Endothelial cell (in vitro differentiated cells): Measurements from ENCODE around the gene PLEKHM1. TPM values are rescaled to one million over a fixed set of nuclear protein-coding genes. Genes with fewer than 3 reads are reported as not detected.
A peak's percentile ranks its signal among the peaks of the same experiment; 100 is the strongest.
"Not testable (repeated sequence)": the region's sequence is repeated elsewhere in the genome, so short reads cannot be mapped to it uniquely, and the experiment has no call there.

ENCODE experiments used
- DNase-seq: peaks from one replicate; pipeline ENCODE4 v3.0.0; 2021; ENCODE audit warnings: low spot score
- H3K27ac Mint-ChIP-seq: one replicate; pipeline ENCODE4 v1.8.0; 2021; ENCODE audit warnings: mixed read lengths, inconsistent platforms; ENCODE audit not compliant: unreplicated experiment
- H3K27me3 Mint-ChIP-seq: one replicate; pipeline ENCODE4 v1.8.0; 2021; ENCODE audit warnings: mild to moderate bottlenecking, moderate library complexity, mixed read lengths, inconsistent platforms; ENCODE audit not compliant: unreplicated experiment
- H3K36me3 Mint-ChIP-seq: one replicate; pipeline ENCODE4 v1.8.0; 2021; ENCODE audit warnings: mild to moderate bottlenecking, low read depth, mixed read lengths, inconsistent platforms; ENCODE audit not compliant: unreplicated experiment
- H3K4me1 Mint-ChIP-seq: one replicate; pipeline ENCODE4 v1.8.0; 2021; ENCODE audit warnings: mild to moderate bottlenecking, mixed read lengths, inconsistent platforms; ENCODE audit not compliant: unreplicated experiment
- H3K4me3 Mint-ChIP-seq: one replicate; pipeline ENCODE4 v1.8.0; 2021; ENCODE audit warnings: mild to moderate bottlenecking, mixed read lengths, inconsistent platforms; ENCODE audit not compliant: unreplicated experiment
- H3K9me3 Mint-ChIP-seq: one replicate; pipeline ENCODE4 v1.8.0; 2021; ENCODE audit warnings: mixed read lengths, inconsistent platforms; ENCODE audit not compliant: unreplicated experiment
- total RNA-seq: library from RNA; stranded (reverse); fragmentation: NEBNext Ultra II Directional; extraction: Animal tissue kit (Norgen Biotek cat#: 25700); gene quantifications from one replicate; pipeline ENCODE4 v1.2.1, GENCODE V29; 2021; ENCODE audit not compliant: unreplicated experiment
- TF ChIP-seq, protein P1 (sequence below): fragments of 200-600 bp; sonication (generic); IDR thresholded peaks from one replicate; pipeline ENCODE4 v1.5.0; 2021; ENCODE audit warnings: antibody characterized with exemption; ENCODE audit not compliant: unreplicated experiment

PLEKHM1 gene
- total RNA-seq, 1 donor from 2014 or later, result 46.6 TPM

DNA sequence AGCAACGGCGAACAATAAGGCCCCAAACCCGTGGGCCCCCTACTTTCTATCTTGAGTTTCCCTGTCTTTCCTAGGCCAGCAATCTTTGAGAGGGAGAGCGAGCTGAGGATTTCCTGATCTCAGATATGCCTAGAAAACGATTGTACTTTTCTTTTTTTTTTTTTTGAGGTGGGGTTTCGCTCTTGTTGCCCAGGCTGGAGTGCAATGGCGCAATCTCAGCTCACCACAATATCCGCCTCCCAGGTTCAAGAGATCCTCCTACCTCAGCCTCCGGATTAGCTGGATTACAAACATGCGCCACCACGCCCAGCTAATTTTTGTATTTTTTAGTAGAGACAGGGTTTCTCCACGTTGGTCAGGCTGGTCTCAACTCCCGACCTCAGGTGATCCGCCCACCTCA lies 42.9 kb downstream of the PLEKHM1 start:
- Mint-ChIP-seq H3K36me3 (peaks cover 11% of the 10 kb centered on the region), H3K27ac (peak overlapping the region; percentile 72), H3K4me1 (peaks cover 26% of the 10 kb centered on the region)
- H3K4me3 Mint-ChIP-seq, H3K9me3 Mint-ChIP-seq, H3K27me3 Mint-ChIP-seq, DNase-seq: not testable (repeated sequence)

DNA sequence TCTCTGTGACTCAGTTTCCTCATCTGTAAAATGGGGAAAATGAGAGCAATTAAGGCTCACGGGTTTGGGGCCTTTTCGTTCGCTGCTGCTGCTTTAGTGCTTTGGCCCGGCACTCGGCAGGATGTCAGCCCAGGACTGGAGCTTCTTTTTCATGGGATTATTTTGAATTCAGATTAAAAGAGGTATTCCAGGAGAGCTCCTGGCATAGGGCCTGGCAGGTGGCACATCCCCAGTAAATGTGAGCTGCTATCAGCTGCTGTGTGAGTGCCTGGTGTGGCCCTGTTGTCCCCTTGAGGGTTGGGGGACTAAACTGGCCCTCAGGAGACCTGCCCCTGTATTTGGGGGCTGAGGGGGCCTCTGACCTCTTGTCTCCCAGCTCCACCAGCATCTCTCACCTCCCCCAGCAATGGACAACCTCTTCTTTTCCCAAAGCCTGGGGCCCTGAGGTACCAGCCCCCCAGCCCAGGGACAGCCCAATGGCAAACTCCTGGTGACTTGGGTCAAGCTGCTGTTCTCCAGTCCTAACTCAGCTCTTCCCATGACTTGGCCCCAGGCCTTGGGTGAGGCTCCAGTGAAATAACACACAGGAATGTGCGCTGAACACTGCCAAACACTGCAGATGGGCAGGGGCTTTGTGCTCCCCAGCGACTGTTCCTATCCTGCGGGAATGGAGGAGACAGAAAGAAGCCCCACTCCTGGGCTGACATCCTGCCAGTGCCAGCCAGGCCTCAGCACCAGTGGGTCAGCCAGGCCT lies 43.5 kb downstream of the PLEKHM1 start:
- H3K27ac Mint-ChIP-seq, result peak overlapping the region; percentile 72
- peaks cover 26% of the 10 kb centered on the region for H3K4me1 Mint-ChIP-seq
- peak overlapping the region; percentile 51 for H3K4me3 Mint-ChIP-seq

DNA sequence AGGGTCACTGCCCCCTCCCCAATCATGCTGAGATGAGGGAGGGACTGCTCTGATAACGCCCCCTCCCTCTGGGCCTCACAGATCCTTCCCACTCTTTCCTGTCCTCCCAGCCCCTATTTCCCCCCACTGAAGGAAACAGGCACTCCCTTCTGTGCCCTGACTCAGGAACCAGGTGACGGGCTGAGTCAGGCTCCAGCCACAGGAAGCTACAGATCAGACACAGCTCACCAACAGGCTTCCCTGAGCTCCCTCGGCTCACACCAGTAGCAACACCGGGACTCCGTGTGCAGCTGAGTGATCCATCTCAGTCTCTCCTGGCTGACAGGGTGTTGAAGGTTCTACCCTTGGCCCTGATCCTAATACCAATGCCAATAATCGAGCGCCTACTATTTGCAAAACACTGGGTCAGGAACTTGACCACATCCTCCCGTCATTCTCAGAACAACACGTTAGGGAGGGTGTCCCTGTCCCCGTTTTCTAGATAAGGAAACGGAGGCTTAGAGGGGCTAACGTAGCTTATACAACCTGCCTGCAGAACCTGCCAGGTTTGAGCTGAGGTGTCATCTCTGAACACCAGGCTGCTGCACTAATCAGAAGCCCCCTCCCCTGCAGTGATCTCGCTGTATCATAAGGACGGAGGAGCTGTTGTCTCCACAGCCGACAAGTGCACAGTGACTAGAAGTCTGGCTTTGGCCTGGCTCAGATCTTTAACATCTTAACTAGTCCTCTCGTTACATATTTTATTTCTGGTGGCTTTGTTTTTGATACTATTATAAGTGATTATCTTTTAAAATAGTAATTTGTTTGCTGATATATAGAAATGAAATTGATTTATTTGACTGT lies 44.4 kb downstream of the PLEKHM1 start:
- H3K4me3 Mint-ChIP-seq, H3K27me3 Mint-ChIP-seq, DNase-seq, H3K9me3 Mint-ChIP-seq: not testable (repeated sequence)
- peak overlapping the region; percentile 92 for H3K27ac Mint-ChIP-seq
- H3K36me3 Mint-ChIP-seq, result peaks cover 11% of the 10 kb centered on the region
- H3K4me1 Mint-ChIP-seq, result peaks cover 26% of the 10 kb centered on the region

More for the DNA sequence above, 43.5 kb downstream of the PLEKHM1 start:
- H3K36me3 Mint-ChIP-seq, result peaks cover 11% of the 10 kb centered on the region
- H3K9me3 Mint-ChIP-seq, DNase-seq, H3K27me3 Mint-ChIP-seq: not testable (repeated sequence)

DNA sequence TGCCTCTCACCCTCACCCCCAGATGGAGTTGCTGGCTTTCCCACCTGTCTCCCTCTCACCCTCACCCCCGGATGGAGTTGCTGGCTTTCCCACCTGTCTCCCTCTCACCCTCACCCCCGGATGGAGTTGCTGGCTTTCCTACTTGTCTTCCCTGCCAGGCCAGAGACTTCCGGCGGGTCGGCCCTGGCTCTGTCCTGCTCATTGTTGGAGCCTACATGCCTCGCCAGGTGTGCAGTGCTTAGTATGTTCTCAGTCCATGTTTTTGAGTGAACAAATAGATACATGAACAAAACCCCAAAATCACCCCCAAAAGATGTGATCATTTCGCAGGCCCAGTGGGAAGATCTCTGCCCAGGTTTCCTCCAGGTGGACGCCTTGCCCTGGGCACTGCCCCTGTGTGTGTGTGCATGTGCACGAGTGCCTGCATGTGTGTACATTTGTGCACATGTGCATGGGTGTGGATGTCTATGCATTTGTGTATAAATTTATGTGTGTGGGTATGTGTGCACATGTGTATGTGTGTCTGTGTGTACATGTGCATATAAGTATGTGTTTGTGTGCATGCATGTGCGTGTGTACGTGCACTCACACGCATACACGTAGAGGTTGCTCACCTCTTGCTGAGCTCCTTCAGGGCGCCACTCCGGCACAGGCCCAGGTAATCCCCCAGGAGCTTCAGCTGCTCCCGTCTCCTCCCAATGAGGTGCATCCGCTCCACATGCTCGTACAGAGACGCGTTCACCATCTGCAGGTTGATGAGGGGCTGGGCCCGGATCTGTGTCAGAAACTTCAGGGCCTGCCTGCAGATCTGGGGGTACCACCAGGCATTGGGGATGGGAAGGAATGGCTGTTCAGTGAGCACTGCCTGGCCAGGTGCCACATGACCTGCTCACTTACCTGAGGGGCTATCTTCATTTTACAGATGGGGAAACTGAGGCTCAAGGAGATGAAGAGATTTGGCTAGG lies 45.4 kb downstream of the PLEKHM1 start:
- Mint-ChIP-seq H3K4me1 (peaks cover 29% of the 10 kb centered on the region), H3K27ac (peak overlapping the region; percentile 79), H3K4me3 (peak overlapping the region; percentile 69)
- DNase-seq, H3K9me3 Mint-ChIP-seq, H3K36me3 Mint-ChIP-seq, H3K27me3 Mint-ChIP-seq: not testable (repeated sequence)

DNA sequence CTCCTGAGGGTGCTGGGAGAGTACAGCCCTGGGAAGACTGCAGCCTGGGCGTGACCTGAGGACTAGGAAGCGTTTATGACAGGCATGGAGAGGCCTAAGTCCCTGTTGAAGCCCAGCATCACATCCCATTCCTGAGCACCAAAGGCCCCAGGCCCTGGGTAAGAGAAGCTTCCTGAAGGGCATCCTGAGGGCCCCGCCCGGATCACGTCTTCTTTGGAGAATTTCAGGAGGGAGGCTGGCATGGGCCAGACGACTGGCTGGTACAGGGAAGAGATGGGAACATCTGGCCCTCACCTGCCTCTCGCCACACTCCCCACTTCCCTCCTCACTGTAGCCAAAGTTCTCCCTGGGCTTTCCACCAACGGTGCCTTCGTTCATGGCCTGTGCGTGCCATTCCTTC lies 46.2 kb downstream of the PLEKHM1 start:
- H3K27ac Mint-ChIP-seq, DNase-seq, H3K36me3 Mint-ChIP-seq, H3K27me3 Mint-ChIP-seq, H3K4me3 Mint-ChIP-seq, H3K9me3 Mint-ChIP-seq: not testable (repeated sequence)
- H3K4me1 Mint-ChIP-seq, result peaks cover 33% of the 10 kb centered on the region

DNA sequence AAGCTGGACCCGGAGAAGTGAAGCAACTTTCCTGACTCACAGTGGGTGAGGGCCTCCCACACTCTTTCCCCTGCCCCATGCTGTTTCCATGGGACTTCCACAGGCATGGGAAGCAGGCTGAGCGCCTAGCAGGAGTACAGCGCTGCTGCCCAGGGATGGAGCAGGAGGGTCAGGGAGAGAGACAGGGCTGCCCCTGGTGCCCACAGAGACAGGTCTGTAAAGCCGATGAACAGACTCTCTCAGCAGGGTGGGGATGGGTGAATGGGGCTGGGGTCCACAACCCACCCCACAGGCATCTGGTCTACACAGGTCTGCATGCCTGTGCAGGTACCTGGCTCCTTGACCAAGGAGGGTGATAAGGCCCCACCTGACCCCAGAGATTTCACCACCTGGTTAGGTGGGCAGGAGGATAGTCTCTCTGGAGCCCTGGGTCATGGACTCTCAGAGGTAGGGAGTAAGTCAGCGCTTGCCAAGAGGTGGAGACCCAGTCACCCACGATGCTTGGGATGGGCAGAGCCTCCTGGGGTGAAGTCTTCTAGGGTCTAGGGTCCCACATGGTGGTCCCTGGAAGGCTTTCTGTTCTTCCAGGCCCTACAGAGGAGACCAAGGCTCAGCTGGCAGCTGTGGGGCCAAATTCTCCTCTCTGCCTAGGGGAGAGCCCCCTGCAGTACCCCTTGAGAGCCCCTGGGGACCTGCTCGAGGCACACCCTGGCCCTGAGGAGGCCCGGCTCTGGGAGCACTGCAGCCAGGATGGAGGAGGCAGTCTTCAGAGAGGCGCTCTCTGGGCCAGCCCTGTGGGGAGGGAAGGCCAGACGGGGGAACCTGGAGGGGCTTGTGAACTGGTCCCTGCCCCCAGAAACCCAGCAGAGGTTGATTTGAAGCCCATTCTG lies 46.9 kb downstream of the PLEKHM1 start:
- H3K4me1 Mint-ChIP-seq, result peaks cover 33% of the 10 kb centered on the region
- H3K9me3 Mint-ChIP-seq, H3K36me3 Mint-ChIP-seq, DNase-seq, H3K4me3 Mint-ChIP-seq, H3K27ac Mint-ChIP-seq, H3K27me3 Mint-ChIP-seq: not testable (repeated sequence)

DNA sequence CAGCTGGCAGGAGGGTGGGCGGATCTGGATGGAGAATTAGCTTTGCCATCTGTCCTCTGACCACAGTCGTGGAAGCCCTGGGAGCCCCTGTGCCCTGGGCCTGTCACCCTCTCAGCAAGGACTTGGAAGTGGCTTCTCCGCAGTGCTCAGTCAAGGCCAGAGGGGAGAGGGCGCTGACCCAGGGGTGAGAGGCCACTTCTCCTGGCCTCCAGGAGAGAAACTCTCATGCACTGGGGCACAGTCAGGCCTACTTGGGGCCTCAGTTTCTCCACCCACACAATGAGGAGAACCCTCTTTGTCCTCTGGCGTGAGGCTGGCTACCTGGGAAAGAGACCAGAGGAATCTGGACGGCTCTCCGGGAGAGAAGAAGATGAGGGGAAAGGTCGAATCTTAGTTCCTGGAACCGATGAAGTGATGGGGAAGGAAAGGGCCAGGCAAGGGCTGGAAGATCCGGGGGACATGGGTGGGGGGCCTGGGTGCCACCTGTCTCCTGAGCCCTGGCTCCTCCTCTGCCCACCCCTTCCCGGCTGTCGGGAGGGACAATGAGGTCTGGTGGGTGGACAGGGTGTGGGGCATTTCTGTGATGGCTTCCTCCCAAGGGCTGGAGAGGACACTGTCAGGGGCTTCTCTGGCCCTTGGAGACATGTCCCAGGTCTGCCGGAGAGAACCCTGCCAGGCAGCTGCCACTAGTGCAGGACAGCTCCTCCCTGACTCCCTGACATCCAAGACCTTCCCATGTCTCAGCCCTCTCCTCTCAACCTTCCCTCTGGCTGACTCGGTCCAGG lies 48.8 kb downstream of the PLEKHM1 start:
- peaks cover 9% of the 10 kb centered on the region for H3K27me3 Mint-ChIP-seq
- H3K9me3 Mint-ChIP-seq, result no peaks in the 10 kb centered on the region
- no peak for DNase-seq
- H3K4me3 Mint-ChIP-seq, result no peak overlapping the region
- H3K27ac Mint-ChIP-seq, result no peak overlapping the region
- TF ChIP-seq, protein P1, sequence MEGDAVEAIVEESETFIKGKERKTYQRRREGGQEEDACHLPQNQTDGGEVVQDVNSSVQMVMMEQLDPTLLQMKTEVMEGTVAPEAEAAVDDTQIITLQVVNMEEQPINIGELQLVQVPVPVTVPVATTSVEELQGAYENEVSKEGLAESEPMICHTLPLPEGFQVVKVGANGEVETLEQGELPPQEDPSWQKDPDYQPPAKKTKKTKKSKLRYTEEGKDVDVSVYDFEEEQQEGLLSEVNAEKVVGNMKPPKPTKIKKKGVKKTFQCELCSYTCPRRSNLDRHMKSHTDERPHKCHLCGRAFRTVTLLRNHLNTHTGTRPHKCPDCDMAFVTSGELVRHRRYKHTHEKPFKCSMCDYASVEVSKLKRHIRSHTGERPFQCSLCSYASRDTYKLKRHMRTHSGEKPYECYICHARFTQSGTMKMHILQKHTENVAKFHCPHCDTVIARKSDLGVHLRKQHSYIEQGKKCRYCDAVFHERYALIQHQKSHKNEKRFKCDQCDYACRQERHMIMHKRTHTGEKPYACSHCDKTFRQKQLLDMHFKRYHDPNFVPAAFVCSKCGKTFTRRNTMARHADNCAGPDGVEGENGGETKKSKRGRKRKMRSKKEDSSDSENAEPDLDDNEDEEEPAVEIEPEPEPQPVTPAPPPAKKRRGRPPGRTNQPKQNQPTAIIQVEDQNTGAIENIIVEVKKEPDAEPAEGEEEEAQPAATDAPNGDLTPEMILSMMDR, result no peak
- H3K4me1 Mint-ChIP-seq, result peaks cover 24% of the 10 kb centered on the region
- H3K36me3 Mint-ChIP-seq, result peaks cover 8% of the 10 kb centered on the region

DNA sequence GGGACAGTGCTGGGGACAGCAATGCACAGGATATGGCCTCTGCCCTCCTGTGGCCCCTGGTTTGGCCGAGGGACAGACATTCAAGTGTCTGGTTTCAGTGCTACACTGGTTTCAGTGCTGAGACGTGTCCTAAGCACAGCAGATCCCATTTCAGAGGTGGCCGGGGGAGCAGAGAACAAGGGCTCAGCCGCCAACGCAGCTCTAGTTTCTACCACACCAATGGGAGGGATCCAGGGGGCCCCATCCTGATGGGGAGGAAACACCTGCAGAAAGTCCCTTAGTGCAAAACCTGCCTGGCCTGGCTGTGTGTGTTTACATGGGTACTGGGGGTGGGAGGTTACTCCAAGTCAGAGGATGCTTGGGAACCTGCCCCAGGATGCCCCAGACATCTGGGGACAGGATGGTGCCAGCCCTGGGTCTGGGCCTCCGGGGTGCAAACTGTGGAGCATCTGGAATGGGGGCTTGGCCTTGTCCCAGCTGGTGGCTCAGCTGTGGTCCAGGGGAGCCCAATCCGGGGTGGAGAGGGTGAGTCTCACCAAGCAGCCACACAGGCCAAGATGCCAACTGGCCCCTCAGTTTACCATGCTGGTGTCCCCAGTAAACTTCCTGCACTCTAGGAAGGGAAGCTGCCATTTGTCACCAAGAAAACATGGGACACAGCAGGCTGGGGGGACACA lies 49.5 kb downstream of the PLEKHM1 start:
- DNase-seq, H3K27ac Mint-ChIP-seq, H3K4me3 Mint-ChIP-seq, H3K27me3 Mint-ChIP-seq, H3K36me3 Mint-ChIP-seq, H3K9me3 Mint-ChIP-seq: not testable (repeated sequence)
- H3K4me1 Mint-ChIP-seq, result peaks cover 19% of the 10 kb centered on the region
